GM12875 (cell line): ENCODE data around the gene WDR35.

Source experiments
- H3K4me3 ChIP-seq: one replicate; pipeline ENCODE4 v1.5.1; 2011; ENCODE audit warnings: low read depth, low read length, control low read depth
- CTCF ChIP-seq: IDR thresholded peaks from 2 replicates; pipeline ENCODE4 v1.5.1; 2011; ENCODE audit warnings: low read depth, mild to moderate bottlenecking, control low read depth, inconsistent platforms, low read length, moderate library complexity, borderline replicate concordance; ENCODE audit not compliant: insufficient read depth

Gene WDR35

GRCh38 chr2:20027705-20028434, 38.0 kb upstream of the WDR35 start:
- no peak overlapping the region for H3K4me3 ChIP-seq
- TF ChIP-seq CTCF, result no peak

DNA sequence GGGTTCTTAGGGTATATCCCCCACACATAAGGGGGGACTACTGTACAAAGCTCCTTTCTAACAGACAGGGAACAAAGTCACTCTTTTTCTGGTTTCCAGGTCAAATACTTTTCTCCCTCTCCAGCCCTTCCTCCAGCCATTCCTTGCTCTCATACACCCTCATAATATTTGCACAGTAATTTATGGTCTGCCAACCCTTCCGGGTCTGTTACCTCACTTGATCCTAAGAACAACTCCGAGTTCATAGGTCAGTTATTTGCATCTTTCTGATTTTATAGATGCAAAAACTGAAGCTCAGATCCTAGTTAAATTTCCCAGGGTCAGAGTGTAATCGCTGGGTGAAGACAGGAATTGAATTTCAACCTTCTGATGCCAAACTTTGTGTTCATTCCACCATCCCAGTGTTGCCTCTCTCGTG, 37.4 kb upstream of the WDR35 start:
- no peak for TF ChIP-seq CTCF
- H3K4me3 ChIP-seq, result no peak overlapping the region

DNA sequence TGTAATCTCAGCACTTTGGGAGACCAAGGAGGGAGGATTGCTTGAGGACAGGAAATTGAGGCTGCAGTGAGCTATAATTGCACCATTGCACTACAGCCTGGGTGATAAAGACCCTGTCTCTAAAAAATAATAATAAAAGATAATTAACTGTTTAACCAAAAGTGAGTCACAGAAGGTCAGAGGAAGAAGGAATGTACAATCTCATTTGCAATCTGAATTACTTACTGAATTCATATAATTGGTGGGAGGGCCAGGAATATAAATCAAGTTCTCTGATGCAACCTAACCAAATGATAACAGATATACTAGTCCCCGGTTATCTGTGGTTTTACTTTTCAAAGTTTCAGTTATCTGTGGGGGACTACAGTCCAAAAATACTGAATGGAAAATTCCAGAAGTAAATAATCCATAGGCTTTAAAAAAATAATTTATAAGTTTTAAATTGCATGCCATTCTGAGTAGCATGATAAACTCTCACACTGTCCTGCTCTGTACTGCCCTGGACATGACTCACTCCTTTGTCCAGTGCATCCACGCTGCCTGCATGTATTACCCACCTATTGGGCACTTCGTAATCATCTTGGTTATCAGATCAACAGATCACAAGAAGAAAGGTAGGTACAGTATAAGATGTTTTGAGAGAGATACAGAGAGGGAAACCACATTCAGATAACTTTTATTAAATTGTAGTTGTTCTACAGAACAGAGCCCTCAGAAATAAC, 35.3 kb upstream of the WDR35 start:
- H3K4me3 ChIP-seq, result no peak overlapping the region
- no peak for TF ChIP-seq CTCF

DNA sequence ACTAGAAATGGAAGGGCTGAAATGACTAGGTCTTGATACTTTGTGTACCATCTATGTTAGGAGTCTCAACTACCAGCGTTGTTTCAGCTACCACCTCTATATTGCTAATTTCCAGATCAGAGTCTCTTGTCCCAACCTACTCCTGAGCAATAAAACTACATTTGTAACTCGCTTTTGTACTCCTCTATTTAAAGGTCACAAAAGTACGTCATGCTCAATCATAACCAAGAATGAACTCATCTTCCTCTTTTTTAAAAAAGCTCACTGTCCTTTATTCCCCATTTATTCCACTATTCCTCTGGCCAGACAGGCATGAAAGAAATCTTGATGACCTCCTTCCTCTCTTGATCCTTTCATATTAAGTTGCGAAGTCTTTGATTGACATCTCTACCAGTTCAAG, 33.8 kb upstream of the WDR35 start:
- TF ChIP-seq CTCF, result no peak
- H3K4me3 ChIP-seq, result no peak overlapping the region

- no peak for TF ChIP-seq CTCF
- H3K4me3 ChIP-seq, result no peak overlapping the region
Observed at GRCh38 chr2:20021405-20022009, 31.6 kb upstream of the WDR35 start.

DNA sequence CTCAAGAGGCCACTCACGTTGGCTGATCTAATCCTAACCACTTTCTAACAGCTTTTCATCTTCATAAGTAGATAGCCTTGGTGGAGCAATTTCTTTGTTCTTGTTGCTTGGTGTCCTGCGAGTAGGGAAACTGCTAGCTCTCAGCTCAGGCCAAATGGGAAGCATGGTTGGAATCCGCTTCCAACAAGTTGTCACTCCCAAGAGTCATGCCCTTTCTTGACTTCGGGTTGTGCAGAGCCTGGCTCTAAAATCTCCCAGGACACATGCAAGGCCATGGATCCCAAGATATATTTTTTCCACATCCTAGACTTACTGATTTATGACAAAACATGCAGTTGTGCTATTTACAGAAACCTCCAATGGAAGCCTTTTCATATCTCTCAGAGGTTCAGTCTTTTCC, 29.8 kb upstream of the WDR35 start:
- TF ChIP-seq CTCF, result no peak
- no peak overlapping the region for H3K4me3 ChIP-seq
